T-helper 1 cell treated with Interleukin-12 subunit alpha and Interleukin-12 subunit beta and Interleukin-4 antibody, amounts not matched to agents 30 μg/mL and 1 μg/mL, for 36 hours (primary cell): ENCODE data around the gene SACM1L.
"Not testable (repeated sequence)": the region's sequence is repeated elsewhere in the genome, so short reads cannot be mapped to it uniquely, and the experiment has no call there.

Experiments used
- H3K27ac Mint-ChIP-seq: one replicate; pipeline ENCODE4 v1.8.0; 2021; ENCODE audit warnings: mild to moderate bottlenecking, mixed read lengths
- H3K27me3 Mint-ChIP-seq: one replicate; pipeline ENCODE4 v1.8.0; 2021; ENCODE audit warnings: low read depth, mixed read lengths
- H3K36me3 Mint-ChIP-seq: one replicate; pipeline ENCODE4 v1.8.0; 2021; ENCODE audit warnings: low read depth, mixed read lengths
- H3K4me1 Mint-ChIP-seq: one replicate; pipeline ENCODE4 v1.8.0; 2021; ENCODE audit warnings: low read depth, mixed read lengths
- H3K4me3 Mint-ChIP-seq: one replicate; pipeline ENCODE4 v1.8.0; 2021; ENCODE audit warnings: mild to moderate bottlenecking, moderate library complexity, mixed read lengths
- H3K9me3 Mint-ChIP-seq: one replicate; pipeline ENCODE4 v1.8.0; 2021; ENCODE audit warnings: mixed read lengths

The SACM1L gene

DNA sequence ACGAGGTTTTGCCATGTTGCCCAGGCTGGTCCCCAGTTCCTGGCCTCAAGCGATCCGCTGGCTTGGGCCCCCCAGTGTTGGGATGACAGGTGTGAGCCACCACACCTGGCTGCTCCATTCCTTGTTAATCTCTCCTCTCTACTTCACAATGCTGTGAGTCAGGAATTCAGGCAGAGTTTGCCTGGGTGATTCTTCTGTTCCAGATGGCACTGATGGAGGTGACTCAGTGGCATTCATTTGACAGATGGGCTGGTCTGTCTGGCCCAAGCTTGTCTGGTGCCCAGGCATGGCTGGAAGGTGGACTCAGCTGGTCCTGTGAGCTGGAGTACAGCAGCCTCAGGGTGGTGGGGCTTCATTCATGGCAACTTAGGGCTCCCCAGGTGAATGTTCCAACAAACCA is 63.9 kb downstream of the SACM1L start:
- H3K4me1 Mint-ChIP-seq, result no peaks in the 10 kb centered on the region
- peaks cover 1% of the 10 kb centered on the region for H3K36me3 Mint-ChIP-seq
- no peak overlapping the region for H3K27ac Mint-ChIP-seq
- no peaks in the 10 kb centered on the region for H3K27me3 Mint-ChIP-seq
- H3K4me3 Mint-ChIP-seq, result no peak overlapping the region
- H3K9me3 Mint-ChIP-seq, result no peaks in the 10 kb centered on the region

DNA sequence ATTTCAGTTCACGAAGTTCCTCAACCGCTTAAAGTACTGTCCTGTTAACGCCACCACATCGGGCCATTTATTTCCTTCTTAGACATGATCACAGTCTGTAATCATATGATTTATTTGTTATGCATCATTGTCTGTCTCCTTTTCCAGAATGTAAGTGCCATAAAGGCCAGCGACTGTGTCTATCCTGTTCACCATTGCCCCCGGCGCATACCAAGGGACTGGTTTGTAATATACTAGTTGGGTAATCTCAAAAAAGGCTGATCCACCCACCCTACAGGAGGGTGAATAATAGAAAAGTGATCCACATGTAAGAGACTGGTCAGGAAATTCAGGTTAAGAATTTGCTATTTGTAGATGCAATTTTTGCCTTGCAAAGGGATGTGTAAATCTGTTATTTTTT is 65.3 kb downstream of the SACM1L start:
- no peak overlapping the region for H3K27ac Mint-ChIP-seq
- H3K4me3 Mint-ChIP-seq, result no peak overlapping the region
- no peaks in the 10 kb centered on the region for H3K4me1 Mint-ChIP-seq
- H3K9me3 Mint-ChIP-seq, result no peaks in the 10 kb centered on the region
- H3K27me3 Mint-ChIP-seq, result no peaks in the 10 kb centered on the region
- H3K36me3 Mint-ChIP-seq, result no peaks in the 10 kb centered on the region

DNA sequence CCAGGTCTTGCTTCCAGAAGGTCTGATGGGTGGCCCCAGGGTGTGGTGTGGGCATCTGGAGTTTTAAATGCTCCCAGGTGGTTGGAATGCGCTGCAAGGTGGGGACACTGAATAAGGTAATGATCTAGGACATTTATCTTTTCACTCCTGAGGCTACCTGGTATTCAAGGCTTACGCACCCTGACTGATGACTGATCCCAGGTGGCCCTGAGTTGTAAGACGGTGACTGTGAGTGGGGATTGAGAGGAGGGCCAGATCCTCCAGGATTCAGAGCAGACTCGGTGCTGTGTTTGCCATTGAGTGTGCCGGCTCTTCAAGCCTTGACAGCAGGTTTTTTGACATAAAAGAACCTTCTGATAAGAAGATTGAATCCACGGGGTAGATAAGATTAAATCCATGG is 66.9 kb downstream of the SACM1L start:
- Mint-ChIP-seq H3K9me3 (no peaks in the 10 kb centered on the region), H3K27ac (no peak overlapping the region), H3K4me3 (no peak overlapping the region), H3K27me3 (no peaks in the 10 kb centered on the region), H3K4me1 (no peaks in the 10 kb centered on the region), H3K36me3 (no peaks in the 10 kb centered on the region)

DNA sequence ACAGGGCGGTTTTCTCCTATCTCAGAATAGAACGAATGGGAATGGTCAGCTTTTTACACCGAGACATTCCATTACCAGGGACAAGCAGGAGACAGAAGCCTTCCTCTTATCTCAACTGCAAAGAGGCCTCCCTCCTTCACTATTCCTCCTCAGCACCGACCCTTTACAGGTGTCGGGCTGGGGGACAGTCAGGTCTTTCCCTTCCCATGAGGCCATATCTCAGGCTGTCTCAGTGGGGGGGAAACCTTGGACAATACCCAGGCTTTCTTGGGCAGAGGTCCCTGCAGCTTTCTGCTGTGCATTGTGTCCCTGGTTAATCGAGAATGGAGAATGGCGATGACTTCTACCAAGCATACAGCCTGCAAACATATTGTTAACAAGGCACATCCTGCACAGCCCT is 67.9 kb downstream of the SACM1L start:
- H3K4me1 Mint-ChIP-seq, H3K27me3 Mint-ChIP-seq, H3K27ac Mint-ChIP-seq, H3K9me3 Mint-ChIP-seq, H3K36me3 Mint-ChIP-seq, H3K4me3 Mint-ChIP-seq: not testable (repeated sequence)

DNA sequence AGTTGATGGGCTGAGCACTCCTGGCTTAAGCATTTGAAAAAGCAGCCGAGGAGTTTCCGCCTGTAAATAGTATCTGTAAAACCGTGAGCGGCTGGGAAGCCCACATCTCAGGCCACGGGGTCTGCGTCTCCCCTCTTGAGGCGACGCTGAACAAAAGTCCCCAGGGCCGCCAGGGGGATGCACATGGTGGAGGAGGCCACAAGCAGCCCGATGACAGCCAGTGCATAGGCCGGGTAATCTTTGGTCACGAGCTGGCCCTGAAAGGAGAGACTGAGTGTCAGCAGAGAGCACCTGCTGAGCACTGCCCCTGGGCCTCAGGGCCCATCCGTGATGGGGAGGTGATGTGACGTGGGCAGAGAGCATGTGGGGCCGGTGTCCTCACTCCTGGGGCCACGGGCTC is 69.7 kb downstream of the SACM1L start:
- no peak overlapping the region for H3K27ac Mint-ChIP-seq
- H3K27me3 Mint-ChIP-seq, result peaks cover 2% of the 10 kb centered on the region
- no peaks in the 10 kb centered on the region for H3K9me3 Mint-ChIP-seq
- H3K36me3 Mint-ChIP-seq, result no peaks in the 10 kb centered on the region
- H3K4me1 Mint-ChIP-seq, result peaks cover 4% of the 10 kb centered on the region
- no peak overlapping the region for H3K4me3 Mint-ChIP-seq

DNA sequence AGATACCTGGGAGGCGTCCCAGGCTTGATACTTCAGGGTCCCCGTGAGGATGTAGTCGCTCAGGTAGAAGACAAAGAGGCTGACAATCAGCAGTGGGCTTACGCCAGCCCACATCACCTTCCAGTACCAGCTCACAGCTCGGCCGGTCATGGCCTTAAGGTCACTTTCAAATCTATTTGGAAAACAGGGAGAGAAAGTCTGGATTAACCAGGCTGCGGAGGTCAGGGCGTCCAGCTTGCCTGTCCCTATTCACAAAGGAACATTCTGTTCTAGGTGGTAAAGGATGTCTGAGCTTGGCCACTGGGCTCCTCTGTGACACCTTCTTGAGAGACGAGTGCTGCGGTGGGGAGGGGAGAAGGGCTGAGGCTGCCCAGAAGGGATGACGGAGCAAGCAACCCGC is 70.7 kb downstream of the SACM1L start:
- no peak overlapping the region for H3K27ac Mint-ChIP-seq
- peaks cover 4% of the 10 kb centered on the region for H3K4me1 Mint-ChIP-seq
- no peak overlapping the region for H3K4me3 Mint-ChIP-seq
- no peaks in the 10 kb centered on the region for H3K9me3 Mint-ChIP-seq
- no peaks in the 10 kb centered on the region for H3K36me3 Mint-ChIP-seq
- H3K27me3 Mint-ChIP-seq, result peaks cover 6% of the 10 kb centered on the region

DNA sequence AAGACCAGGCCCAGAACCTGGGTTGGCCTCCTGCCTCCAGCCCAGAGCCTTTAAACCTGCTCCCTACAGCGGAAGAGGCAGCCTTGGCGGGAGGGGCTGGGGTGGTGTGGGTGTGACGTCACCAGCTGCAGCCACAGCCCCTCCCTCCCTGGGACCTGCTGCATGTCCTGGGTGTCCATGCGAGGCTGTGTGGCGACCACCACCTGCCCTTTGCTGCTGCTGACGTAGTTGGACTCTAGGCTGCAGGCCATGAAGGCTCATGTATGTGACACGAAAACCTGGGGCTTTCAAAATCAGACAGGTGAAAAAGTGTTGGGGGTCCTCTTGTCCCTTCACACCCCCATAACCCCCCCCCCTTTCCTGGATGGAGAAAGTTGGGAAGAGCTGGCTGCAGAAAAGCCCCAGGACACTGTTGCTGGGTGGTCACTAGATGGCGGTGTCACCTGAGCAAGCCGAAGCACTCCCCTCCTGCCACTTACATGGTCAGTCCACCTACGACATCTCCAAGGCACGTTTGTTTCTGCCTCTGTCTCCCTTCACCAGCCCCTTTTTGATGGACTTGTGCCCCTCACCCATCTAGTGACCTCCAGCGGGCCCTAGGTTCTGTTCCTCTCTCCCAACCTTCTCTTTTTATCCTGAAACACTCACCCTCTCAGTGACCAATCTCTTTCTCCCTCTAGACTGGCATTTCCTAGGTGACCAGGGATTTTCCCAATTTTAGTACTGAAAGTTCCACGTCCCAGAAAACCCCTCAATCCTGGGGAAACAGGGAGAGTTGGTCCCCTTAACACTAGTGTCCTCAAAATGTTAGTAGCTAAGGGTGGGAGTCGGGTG is 71.9 kb downstream of the SACM1L start:
- H3K4me3 Mint-ChIP-seq, result no peak overlapping the region
- peaks cover 10% of the 10 kb centered on the region for H3K27me3 Mint-ChIP-seq
- no peak overlapping the region for H3K27ac Mint-ChIP-seq
- H3K9me3 Mint-ChIP-seq, result no peaks in the 10 kb centered on the region
- H3K36me3 Mint-ChIP-seq, result no peaks in the 10 kb centered on the region
- H3K4me1 Mint-ChIP-seq, result peaks cover 4% of the 10 kb centered on the region

DNA sequence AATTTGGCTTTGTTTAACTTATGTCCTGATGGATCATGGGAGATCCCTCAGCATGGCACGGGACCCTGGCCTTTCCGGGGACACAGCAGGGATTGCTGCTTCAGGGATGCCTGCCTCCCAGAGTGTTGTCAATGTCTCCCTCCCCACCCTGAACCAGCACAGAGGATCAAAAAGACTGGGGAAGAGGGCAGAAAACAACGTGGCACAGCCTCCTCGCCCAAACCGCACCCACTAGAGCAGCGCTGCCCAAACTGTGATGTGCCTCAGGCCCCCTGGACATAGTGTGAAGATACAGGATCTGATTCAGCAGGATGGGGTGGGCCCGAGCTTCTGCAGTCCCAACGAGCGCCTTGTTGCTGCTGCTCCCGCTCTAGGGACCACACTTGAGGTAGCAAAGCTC is 72.6 kb downstream of the SACM1L start:
- no peak overlapping the region for H3K27ac Mint-ChIP-seq
- H3K9me3 Mint-ChIP-seq, result no peaks in the 10 kb centered on the region
- H3K36me3 Mint-ChIP-seq, result no peaks in the 10 kb centered on the region
- peaks cover 4% of the 10 kb centered on the region for H3K4me1 Mint-ChIP-seq
- peaks cover 16% of the 10 kb centered on the region for H3K27me3 Mint-ChIP-seq
- no peak overlapping the region for H3K4me3 Mint-ChIP-seq

DNA sequence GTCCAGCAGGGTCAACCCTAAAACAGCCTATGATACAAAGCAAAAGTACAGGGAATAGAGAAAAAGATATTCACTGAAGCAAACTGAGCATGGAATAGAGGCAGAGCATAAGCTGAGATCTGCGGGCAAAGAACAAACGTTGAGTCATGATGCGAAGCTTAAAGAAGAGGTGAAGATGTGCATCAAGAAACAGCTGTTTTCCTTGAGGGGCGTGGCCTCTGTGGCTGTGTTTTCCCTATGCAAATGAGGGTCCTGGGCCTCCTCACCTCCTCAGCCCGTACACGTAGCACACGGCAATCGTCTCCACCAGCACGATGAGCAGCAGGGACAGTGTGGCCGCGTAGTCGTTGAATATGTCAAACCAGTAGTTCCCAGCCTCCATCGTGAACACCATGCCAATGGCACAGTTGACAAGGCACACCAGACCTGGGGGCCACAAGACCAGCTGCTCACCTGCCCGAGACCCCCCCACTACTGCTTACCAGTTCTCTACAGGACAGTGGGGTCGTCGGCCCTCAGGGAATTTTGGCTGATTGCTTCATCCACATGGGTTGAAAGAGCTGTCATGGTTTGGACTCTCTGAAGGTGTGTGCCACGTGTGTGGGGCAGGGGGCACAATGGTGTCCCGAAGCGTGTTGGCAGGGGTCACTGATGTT is 73.6 kb downstream of the SACM1L start:
- Mint-ChIP-seq H3K4me3 (no peak overlapping the region), H3K27ac (no peak overlapping the region), H3K4me1 (peaks cover 4% of the 10 kb centered on the region), H3K27me3 (peaks cover 23% of the 10 kb centered on the region), H3K9me3 (peaks cover 6% of the 10 kb centered on the region), H3K36me3 (peaks cover 1% of the 10 kb centered on the region)

DNA sequence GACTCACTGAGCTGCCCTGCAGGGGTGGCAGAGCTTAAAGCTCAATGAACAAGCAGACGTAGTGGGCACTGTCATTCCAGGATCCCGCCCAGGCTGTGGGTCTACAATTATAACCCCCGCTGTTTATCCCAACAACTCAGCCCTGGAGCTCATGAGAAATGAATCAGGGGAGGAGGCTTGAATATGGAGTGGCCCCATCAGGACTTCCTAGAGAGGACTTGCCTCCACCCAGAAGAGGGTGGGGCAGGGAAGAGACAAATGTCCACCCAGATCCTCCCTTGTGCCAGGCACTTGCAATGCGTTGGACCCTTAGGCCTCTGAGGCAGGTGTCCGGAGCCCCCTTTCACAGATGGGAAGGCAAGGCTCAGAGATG is 74.1 kb downstream of the SACM1L start:
- Mint-ChIP-seq H3K4me3 (no peak overlapping the region), H3K27ac (no peak overlapping the region), H3K27me3 (peaks cover 28% of the 10 kb centered on the region), H3K9me3 (peaks cover 6% of the 10 kb centered on the region), H3K36me3 (peaks cover 1% of the 10 kb centered on the region), H3K4me1 (peaks cover 4% of the 10 kb centered on the region)

DNA sequence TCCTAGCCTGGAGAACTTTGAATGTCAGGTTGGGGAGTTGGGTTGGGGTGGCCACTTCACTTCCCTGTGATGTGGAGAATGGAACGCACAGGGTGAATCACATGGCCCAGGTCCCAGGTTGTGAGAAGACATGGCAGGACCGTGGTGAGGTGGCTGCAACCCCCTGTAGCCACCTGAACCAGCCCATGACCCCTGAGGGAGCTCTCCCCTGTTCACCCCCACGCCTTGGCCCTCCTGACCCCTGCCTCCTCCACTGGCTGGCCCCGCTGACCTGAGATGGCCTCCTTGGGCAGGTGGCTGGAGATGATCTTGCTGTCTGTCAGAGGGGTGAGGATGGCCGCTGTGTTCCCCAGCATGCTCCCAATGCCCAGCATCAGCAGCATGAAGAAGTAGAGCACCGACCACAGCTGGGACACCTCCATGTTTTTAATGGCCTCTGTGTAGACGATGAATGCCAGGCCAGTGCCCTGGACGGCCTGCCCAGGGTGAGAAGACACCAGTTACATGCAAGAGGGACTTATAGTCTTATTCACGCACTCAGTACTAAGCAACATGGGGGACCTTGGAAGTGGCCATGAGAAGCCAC is 76.2 kb downstream of the SACM1L start:
- Mint-ChIP-seq H3K4me1 (peaks cover 4% of the 10 kb centered on the region), H3K4me3 (no peak overlapping the region), H3K9me3 (peaks cover 6% of the 10 kb centered on the region), H3K27ac (no peak overlapping the region), H3K27me3 (peaks cover 49% of the 10 kb centered on the region), H3K36me3 (peaks cover 1% of the 10 kb centered on the region)

DNA sequence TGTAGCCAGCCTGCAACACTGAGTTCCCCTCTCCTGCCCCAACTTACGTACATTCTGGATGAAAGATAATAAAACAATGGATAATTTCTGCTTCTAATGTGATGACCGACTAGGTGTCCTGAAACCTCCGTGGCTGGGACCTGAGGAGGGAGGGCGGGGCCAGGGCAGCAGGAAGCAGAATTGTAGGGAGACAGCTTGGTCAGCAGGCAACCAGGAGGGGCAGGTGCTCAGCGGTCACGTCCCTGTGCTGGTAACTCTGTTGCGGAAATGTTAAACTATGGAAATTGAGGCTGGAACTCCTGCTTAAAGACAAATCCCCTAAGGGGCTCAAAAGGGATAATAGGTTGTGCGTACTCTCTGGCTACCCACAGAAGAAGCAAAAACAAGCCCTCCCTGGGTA is 76.8 kb downstream of the SACM1L start:
- Mint-ChIP-seq H3K4me1 (peaks cover 4% of the 10 kb centered on the region), H3K9me3 (peaks cover 6% of the 10 kb centered on the region), H3K4me3 (no peak overlapping the region), H3K36me3 (peaks cover 1% of the 10 kb centered on the region), H3K27ac (no peak overlapping the region), H3K27me3 (peaks cover 55% of the 10 kb centered on the region)

DNA sequence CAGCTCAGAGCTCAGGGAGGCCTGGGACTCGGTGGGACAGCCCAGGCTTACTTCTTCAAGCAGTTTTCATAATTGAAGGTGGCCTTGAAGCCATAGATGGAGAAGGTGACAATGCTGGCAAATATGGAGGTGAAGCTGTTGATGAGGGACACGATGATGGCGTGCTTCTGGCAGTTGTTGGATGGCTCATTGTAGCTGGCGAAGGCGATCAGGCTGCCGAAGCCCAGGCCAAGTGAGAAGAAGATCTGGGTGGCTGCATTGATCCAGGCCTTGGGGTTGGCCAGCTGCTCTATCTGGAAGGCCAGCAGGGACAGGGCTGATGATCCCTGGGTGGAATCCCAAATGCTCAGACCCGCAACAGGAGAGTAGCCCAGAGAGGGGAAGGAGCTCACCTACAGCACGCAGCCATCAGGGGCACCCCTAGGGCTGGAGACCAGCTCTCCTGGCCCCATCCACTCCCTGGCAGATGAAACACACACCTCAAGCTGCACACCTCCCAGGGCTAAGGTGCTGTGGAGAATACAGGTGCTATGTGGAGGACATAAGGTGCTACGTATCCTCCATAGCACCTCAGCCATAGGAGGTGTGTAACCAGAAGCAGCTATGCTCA is 82.1 kb downstream of the SACM1L start:
- Mint-ChIP-seq H3K4me3 (no peak overlapping the region), H3K27me3 (peaks cover 74% of the 10 kb centered on the region), H3K4me1 (peaks cover 13% of the 10 kb centered on the region), H3K9me3 (peaks cover 6% of the 10 kb centered on the region), H3K27ac (no peak overlapping the region), H3K36me3 (peaks cover 1% of the 10 kb centered on the region)

DNA sequence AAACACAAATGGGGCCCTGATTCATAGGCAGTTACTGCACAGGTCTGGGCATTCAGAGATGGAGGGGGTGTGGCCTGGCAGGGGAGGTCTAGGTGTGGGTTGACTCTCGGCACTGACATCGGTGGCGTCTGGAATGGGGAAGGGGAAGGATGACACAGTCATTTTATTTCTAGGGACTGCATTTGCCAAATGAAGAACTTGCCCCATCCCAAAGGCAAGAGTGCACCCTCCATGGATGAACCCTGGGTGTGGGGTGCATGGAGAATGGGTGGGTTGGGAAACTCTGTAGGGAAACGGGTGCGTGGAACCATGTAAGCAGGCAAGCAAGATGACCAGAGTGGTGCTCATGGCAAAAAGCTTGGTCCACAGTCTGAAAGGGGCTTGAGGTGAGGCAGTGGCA is 82.6 kb downstream of the SACM1L start:
- Mint-ChIP-seq H3K9me3 (peaks cover 6% of the 10 kb centered on the region), H3K27ac (no peak overlapping the region), H3K36me3 (peaks cover 1% of the 10 kb centered on the region), H3K4me3 (no peak overlapping the region), H3K27me3 (peaks cover 69% of the 10 kb centered on the region), H3K4me1 (peaks cover 13% of the 10 kb centered on the region)
